Measurements from ENCODE around the gene SSH3.

Gene SSH3

DNA sequence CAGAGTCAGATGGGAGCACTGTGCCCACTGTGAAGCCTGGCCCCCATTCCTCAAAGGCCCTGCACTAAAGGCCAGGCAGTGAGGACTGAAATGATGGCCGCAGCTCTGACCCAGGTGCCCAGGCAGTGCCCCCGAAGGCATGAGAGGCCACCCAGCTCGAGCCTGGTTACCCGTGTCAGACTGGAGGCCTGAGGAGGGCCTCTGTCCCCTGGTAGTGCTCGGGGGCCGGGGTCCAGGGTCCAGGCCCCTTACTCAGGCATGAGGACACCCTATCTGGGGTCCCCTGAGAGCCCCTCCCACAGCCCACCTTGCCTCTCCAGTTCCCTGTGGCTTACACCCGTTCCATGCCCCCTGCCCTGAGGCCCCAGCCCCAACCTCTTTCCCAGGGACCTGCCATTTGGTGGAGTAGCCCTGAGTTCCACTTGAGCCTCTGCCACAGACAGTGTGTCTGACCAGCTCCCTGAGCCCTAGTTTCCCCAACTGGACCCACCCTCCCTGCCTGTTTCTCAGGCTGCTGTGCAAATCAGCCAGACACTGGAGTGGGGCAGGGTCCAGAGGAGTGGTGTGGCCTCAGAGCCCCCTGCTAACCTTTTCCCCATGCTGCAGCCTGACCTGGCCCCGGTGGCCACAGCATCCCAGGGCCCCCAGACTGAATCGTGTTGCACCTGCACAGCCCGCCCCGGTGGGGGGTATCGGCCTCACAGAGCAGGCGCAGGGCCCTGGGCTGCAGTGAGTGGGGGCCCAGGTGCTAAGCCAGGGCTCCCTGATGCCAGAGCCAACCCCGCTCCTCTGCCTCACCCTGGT, 25.0 kb upstream of the SSH3 start:
- Histone ChIP-seq H3K9ac (ENCODE audit: low read length) (no peak overlapping the region), H3K9me3 (ENCODE audit: control insufficient read depth, low read depth, low read length) (no peaks in the 10 kb centered on the region), H3K27me3 (ENCODE audit: control insufficient read depth, insufficient read depth, low read length) (no peaks in the 10 kb centered on the region), H3K4me3 (ENCODE audit: low read length) (no peak overlapping the region), H3K4me1 (ENCODE audit: control insufficient read depth, low read depth, low read length) (peaks cover 14% of the 10 kb centered on the region), H3K36me3 (ENCODE audit: control insufficient read depth, low read depth, low read length) (peaks cover 37% of the 10 kb centered on the region), H3K27ac (ENCODE audit: low read length) (no peak overlapping the region)

DNA sequence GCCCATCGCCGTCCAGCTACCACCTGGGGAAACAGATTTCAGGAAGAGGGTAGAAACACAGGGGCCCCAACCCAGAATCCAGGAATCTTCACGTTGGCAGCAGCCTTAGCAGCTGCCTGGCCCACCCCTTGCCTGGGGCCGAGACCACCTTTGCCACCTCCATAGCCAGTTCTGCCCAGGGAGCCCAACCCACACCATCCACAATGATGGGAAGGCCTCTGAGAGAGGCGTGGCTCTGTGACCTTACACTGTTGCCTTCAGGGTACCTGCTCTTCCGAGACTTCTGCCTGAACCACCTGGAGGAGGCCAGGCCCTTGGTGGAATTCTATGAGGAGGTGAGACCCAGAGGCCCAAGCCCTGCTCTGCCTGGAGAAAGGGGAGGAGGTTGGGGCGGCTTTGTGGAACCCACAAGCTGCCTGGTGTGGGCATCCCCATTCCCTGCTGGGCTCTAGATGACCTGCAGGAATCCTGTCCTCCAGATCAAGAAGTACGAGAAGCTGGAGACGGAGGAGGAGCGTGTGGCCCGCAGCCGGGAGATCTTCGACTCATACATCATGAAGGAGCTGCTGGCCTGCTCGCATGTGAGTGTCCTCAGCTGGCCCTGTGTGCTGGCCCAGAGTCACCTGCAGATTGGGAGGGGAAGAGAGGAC, 24.3 kb upstream of the SSH3 start:
- Histone ChIP-seq H3K4me1 (ENCODE audit: control insufficient read depth, low read depth, low read length) (peaks cover 14% of the 10 kb centered on the region), H3K36me3 (ENCODE audit: control insufficient read depth, low read depth, low read length) (peaks cover 45% of the 10 kb centered on the region), H3K27me3 (ENCODE audit: control insufficient read depth, insufficient read depth, low read length) (no peaks in the 10 kb centered on the region), H3K9me3 (ENCODE audit: control insufficient read depth, low read depth, low read length) (no peaks in the 10 kb centered on the region), H3K4me3 (ENCODE audit: low read length) (no peak overlapping the region), H3K27ac (ENCODE audit: low read length) (no peak overlapping the region), H3K9ac (ENCODE audit: low read length) (no peak overlapping the region)

DNA sequence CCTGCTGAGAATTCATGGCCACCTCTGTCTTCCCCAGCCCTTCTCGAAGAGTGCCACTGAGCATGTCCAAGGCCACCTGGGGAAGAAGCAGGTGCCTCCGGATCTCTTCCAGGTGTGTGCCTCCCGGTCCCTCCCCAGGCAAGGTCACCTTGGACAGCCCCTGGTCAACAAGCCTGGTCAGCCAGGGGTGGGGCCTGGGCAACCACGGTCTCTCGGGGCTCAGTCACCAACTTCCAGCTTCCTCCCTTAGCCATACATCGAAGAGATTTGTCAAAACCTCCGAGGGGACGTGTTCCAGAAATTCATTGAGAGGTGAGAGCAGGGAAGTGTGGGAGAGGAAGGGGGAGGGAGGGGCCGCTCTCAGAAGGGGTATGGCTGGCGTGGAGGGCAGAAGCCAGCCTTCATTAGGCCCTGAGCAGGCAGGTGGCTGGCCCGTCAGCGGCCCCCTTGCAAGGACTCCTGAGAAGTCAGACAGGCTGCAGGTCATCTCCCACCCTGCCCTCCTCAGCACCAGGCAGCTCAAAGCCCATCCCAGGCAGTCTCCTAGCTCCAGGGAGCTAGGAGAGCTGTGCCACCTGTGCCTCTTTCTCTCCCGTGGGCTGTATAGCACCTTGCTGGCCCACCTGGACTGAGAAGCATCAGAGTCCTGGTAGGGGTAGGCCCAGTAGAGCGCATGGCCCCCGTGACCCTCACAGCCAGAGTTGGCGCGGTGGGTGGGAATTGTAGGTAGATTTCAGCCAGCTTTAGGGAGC, 23.6 kb upstream of the SSH3 start:
- peaks cover 14% of the 10 kb centered on the region for H3K4me1 ChIP-seq (ENCODE audit: control insufficient read depth, low read depth, low read length)
- peaks cover 52% of the 10 kb centered on the region for H3K36me3 ChIP-seq (ENCODE audit: control insufficient read depth, low read depth, low read length)

DNA sequence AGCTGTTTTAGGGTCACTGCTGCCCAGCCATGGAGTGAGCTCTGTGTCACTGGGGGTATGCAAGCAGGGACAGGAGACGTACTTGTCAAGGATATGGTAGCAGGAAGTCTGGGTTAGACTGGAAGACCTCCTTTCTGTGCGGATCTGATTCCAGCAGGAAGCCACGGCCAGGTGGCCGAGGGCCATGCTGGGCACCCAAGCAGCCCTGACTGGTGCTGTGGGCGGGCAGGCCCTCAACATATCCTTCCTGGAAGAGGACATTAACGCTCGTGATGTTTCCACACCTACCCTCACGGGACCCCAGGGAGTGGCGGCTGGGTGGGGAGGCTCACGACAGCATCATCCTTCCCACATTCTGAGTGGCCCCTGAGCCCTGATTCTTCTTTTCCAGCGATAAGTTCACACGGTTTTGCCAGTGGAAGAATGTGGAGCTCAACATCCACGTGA, 23.0 kb upstream of the SSH3 start:
- H3K4me3 ChIP-seq (ENCODE audit: low read length), result no peak overlapping the region
- no peak overlapping the region for H3K27ac ChIP-seq (ENCODE audit: low read length)
- no peaks in the 10 kb centered on the region for H3K27me3 ChIP-seq (ENCODE audit: control insufficient read depth, insufficient read depth, low read length)
- peaks cover 57% of the 10 kb centered on the region for H3K36me3 ChIP-seq (ENCODE audit: control insufficient read depth, low read depth, low read length)
- H3K4me1 ChIP-seq (ENCODE audit: control insufficient read depth, low read depth, low read length), result peaks cover 14% of the 10 kb centered on the region
- no peaks in the 10 kb centered on the region for H3K9me3 ChIP-seq (ENCODE audit: control insufficient read depth, low read depth, low read length)
- H3K9ac ChIP-seq (ENCODE audit: low read length), result no peak overlapping the region

More for the DNA sequence above, 23.6 kb upstream of the SSH3 start:
- no peak overlapping the region for H3K4me3 ChIP-seq (ENCODE audit: low read length)
- H3K9me3 ChIP-seq (ENCODE audit: control insufficient read depth, low read depth, low read length), result no peaks in the 10 kb centered on the region
- H3K27me3 ChIP-seq (ENCODE audit: control insufficient read depth, insufficient read depth, low read length), result no peaks in the 10 kb centered on the region
- H3K9ac ChIP-seq (ENCODE audit: low read length), result no peak overlapping the region
- H3K27ac ChIP-seq (ENCODE audit: low read length), result no peak overlapping the region

DNA sequence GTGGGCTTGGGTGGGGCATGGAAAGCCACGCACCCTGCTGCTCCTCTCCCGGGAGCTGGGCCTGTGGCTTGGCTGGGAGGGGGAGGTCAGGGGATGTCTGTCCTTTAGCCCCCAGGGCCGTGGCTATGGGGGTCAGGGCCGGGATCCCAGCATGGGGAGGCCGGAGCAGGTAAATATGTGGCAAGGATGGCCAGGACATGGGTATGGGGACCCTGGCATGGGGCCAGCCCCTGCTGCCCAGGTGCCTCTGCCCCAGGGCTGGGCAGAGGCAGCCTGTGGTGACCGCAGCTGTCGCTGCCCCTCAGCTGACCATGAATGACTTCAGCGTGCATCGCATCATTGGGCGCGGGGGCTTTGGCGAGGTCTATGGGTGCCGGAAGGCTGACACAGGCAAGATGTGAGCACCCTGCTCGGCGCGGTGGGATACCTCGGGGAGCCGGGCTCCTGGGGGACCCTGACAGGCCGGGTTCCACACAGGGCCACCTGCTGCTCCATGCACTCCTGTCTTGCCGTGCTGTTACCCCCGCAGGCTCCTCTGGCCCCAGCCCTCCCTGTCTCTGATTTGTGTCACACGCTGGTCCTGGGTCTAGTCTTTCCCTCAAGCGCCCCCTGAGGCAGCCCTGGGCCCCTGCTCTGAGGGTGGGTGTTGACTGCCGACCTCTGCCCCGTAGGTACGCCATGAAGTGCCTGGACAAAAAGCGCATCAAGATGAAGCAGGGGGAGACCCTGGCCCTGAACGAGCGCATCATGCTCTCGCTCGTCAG, 22.4 kb upstream of the SSH3 start:
- Histone ChIP-seq H3K27ac (ENCODE audit: low read length) (no peak overlapping the region), H3K36me3 (ENCODE audit: control insufficient read depth, low read depth, low read length) (peaks cover 57% of the 10 kb centered on the region), H3K27me3 (ENCODE audit: control insufficient read depth, insufficient read depth, low read length) (no peaks in the 10 kb centered on the region), H3K4me1 (ENCODE audit: control insufficient read depth, low read depth, low read length) (peaks cover 14% of the 10 kb centered on the region), H3K9ac (ENCODE audit: low read length) (no peak overlapping the region), H3K9me3 (ENCODE audit: control insufficient read depth, low read depth, low read length) (no peaks in the 10 kb centered on the region), H3K4me3 (ENCODE audit: low read length) (no peak overlapping the region)

DNA sequence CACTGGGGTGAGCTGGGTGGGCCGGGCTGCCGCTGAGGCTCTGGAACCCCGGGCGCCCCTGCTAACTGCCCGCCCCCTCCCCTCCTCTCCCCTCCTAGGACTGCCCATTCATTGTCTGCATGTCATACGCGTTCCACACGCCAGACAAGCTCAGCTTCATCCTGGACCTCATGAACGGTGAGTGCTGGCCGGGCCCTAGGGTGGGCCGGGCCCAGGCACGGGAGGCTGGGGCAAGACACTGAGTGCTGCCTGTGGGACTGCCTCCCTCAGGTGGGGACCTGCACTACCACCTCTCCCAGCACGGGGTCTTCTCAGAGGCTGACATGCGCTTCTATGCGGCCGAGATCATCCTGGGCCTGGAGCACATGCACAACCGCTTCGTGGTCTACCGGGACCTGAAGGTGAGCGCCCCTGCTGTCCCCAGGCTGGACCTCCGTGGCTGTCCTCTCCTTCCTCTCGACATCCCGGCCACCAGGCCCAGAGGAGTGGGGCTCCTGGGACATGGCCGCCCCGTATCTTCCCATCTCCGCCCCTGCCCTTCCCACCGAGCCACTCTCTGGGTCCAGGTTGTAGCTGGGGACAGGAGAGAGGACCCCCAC, 21.7 kb upstream of the SSH3 start:
- no peak overlapping the region for H3K4me3 ChIP-seq (ENCODE audit: low read length)
- H3K27me3 ChIP-seq (ENCODE audit: control insufficient read depth, insufficient read depth, low read length), result no peaks in the 10 kb centered on the region
- no peak overlapping the region for H3K27ac ChIP-seq (ENCODE audit: low read length)
- H3K36me3 ChIP-seq (ENCODE audit: control insufficient read depth, low read depth, low read length), result peaks cover 57% of the 10 kb centered on the region
- H3K9me3 ChIP-seq (ENCODE audit: control insufficient read depth, low read depth, low read length), result no peaks in the 10 kb centered on the region
- H3K4me1 ChIP-seq (ENCODE audit: control insufficient read depth, low read depth, low read length), result peaks cover 11% of the 10 kb centered on the region
- H3K9ac ChIP-seq (ENCODE audit: low read length), result no peak overlapping the region

DNA sequence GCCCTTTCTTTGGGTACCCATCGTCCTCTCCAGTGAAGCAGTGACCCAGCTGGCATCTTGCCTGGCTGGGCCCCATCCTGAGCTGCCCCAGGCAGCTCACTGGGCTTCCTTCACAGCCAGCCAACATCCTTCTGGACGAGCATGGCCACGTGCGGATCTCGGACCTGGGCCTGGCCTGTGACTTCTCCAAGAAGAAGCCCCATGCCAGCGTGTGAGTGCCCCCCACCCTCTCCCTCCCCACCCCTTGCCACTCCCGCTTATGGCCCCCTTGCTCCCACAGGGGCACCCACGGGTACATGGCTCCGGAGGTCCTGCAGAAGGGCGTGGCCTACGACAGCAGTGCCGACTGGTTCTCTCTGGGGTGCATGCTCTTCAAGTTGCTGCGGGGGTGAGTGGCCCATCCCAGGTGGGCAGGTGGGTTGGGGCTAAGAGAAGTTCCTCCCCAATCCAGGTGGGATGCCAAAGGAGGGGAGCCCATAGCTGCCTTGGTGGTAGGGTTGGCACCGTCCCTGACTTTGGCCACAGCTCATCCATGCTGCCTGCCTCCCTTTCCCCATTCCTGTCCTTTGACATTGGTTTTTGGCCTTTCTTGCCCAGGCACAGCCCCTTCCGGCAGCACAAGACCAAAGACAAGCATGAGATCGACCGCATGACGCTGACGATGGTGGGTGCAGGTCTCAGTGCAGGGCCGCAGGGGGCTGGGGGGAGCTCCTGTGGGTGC, 21.0 kb upstream of the SSH3 start:
- peaks cover 57% of the 10 kb centered on the region for H3K36me3 ChIP-seq (ENCODE audit: control insufficient read depth, low read depth, low read length)

DNA sequence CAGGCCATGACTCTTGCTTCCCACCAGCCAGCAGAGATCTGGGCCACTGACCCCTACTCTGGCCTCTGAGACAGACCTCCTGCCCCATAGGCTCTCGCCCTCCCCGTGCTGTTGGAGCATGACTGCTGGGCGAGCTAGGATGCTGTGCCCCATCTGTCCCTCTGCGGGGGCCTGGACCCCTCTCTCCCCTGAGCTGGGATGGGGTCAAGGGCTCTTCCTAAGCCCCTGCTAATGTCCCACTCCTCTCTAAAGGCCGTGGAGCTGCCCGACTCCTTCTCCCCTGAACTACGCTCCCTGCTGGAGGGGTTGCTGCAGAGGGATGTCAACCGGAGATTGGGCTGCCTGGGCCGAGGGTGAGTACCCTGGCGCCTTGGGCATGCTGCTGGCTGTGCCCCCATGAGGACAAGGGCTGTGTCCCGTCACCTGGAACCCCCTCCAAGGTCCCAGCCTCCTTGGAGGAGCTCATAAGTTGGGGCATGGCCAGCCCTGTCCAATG, 20.4 kb upstream of the SSH3 start:
- Histone ChIP-seq H3K9me3 (ENCODE audit: control insufficient read depth, low read depth, low read length) (no peaks in the 10 kb centered on the region), H3K9ac (ENCODE audit: low read length) (no peak overlapping the region), H3K4me3 (ENCODE audit: low read length) (no peak overlapping the region), H3K36me3 (ENCODE audit: control insufficient read depth, low read depth, low read length) (peaks cover 57% of the 10 kb centered on the region), H3K4me1 (ENCODE audit: control insufficient read depth, low read depth, low read length) (peaks cover 5% of the 10 kb centered on the region), H3K27me3 (ENCODE audit: control insufficient read depth, insufficient read depth, low read length) (no peaks in the 10 kb centered on the region), H3K27ac (ENCODE audit: low read length) (no peak overlapping the region)

More for the DNA sequence above, 21.0 kb upstream of the SSH3 start:
- Histone ChIP-seq H3K4me3 (ENCODE audit: low read length) (no peak overlapping the region), H3K27me3 (ENCODE audit: control insufficient read depth, insufficient read depth, low read length) (no peaks in the 10 kb centered on the region), H3K4me1 (ENCODE audit: control insufficient read depth, low read depth, low read length) (peaks cover 4% of the 10 kb centered on the region), H3K9ac (ENCODE audit: low read length) (no peak overlapping the region), H3K27ac (ENCODE audit: low read length) (no peak overlapping the region), H3K9me3 (ENCODE audit: control insufficient read depth, low read depth, low read length) (no peaks in the 10 kb centered on the region)

DNA sequence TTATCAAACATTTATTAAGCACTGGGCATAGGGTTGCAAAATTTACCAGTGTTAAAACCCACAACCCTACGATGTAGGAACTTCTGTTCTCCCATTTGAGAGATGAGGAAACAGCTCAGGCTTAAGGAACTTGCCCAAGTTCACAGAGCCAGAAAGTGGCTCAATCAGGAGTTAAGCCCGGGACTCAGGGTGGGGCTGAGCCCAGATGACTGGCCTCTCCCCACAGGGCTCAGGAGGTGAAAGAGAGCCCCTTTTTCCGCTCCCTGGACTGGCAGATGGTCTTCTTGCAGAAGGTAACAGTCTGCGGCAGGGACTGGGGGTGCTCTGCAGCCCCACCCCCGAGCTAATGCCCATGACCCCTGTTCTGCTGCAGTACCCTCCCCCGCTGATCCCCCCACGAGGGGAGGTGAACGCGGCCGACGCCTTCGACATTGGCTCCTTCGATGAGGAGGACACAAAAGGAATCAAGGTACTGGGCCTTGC, 19.8 kb upstream of the SSH3 start:
- H3K27ac ChIP-seq (ENCODE audit: low read length), result no peak overlapping the region
- H3K9me3 ChIP-seq (ENCODE audit: control insufficient read depth, low read depth, low read length), result no peaks in the 10 kb centered on the region
- no peak overlapping the region for H3K9ac ChIP-seq (ENCODE audit: low read length)
- H3K36me3 ChIP-seq (ENCODE audit: control insufficient read depth, low read depth, low read length), result peaks cover 57% of the 10 kb centered on the region
- H3K4me3 ChIP-seq (ENCODE audit: low read length), result no peak overlapping the region
- peaks cover 9% of the 10 kb centered on the region for H3K4me1 ChIP-seq (ENCODE audit: control insufficient read depth, low read depth, low read length)
- H3K27me3 ChIP-seq (ENCODE audit: control insufficient read depth, insufficient read depth, low read length), result no peaks in the 10 kb centered on the region

DNA sequence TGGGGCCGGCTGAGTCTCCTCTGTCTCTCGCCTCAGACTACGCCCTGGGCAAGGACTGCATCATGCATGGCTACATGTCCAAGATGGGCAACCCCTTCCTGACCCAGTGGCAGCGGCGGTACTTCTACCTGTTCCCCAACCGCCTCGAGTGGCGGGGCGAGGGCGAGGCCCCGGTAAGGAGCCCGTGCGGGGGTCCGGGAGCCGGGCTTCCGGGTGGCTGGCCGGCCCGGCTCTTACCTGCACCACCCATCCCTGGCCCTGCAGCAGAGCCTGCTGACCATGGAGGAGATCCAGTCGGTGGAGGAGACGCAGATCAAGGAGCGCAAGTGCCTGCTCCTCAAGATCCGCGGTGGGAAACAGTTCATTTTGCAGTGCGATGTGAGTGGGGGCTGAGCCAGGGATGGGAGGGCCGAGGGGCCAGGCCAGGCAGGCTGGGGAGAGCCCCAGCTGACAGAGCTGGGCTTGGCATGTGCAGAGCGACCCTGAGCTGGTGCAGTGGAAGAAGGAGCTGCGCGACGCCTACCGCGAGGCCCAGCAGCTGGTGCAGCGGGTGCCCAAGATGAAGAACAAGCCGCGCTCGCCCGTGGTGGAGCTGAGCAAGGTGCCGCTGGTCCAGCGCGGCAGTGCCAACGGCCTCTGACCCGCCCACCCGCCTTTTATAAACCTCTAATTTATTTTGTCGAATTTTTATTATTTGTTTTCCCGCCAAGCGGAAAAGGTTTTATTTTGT, 18.4 kb upstream of the SSH3 start:
- Histone ChIP-seq H3K4me1 (ENCODE audit: control insufficient read depth, low read depth, low read length) (peaks cover 9% of the 10 kb centered on the region), H3K4me3 (ENCODE audit: low read length) (no peak overlapping the region), H3K36me3 (ENCODE audit: control insufficient read depth, low read depth, low read length) (peaks cover 51% of the 10 kb centered on the region), H3K9me3 (ENCODE audit: control insufficient read depth, low read depth, low read length) (no peaks in the 10 kb centered on the region), H3K27me3 (ENCODE audit: control insufficient read depth, insufficient read depth, low read length) (no peaks in the 10 kb centered on the region), H3K27ac (ENCODE audit: low read length) (no peak overlapping the region), H3K9ac (ENCODE audit: low read length) (no peak overlapping the region)
